Tibial nerve (tissue), 3 donors: ENCODE data around the gene EEF1AKMT3.
"Not testable (repeated sequence)": the region's sequence is repeated elsewhere in the genome, so short reads cannot be mapped to it uniquely, and the experiment has no call there.

ENCODE experiments used
- CTCF ChIP-seq, 5 experiments: fragments of 200-600 bp in 3 of 5; fragments of 450-650 bp in 2 of 5; sonication (generic) in 3 of 5; IDR thresholded peaks; one replicate each; pipeline ENCODE4 v1.5.1; 2016 to 2019; ENCODE audit warnings: antibody characterized with exemption in 5 of 5, mild to moderate bottlenecking in 3 of 5, moderate library complexity in 2 of 5
- POLR2A ChIP-seq, 2 donors: fragments of 450-650 bp; IDR thresholded peaks; one replicate each; pipeline ENCODE4 v1.6.1; 2017; ENCODE audit warnings: antibody characterized with exemption in 2 of 2, mild to moderate bottlenecking in 2 of 2, moderate library complexity in 2 of 2

GRCh38 chr12:57820119-57820518, 47.7 kb downstream of the EEF1AKMT3 start:
- TF ChIP-seq CTCF, POLR2A (IDR thresholded peaks at IDR 0.05): not testable (repeated sequence)
